ENCODE data around the gene MAP4K1.

DNA sequence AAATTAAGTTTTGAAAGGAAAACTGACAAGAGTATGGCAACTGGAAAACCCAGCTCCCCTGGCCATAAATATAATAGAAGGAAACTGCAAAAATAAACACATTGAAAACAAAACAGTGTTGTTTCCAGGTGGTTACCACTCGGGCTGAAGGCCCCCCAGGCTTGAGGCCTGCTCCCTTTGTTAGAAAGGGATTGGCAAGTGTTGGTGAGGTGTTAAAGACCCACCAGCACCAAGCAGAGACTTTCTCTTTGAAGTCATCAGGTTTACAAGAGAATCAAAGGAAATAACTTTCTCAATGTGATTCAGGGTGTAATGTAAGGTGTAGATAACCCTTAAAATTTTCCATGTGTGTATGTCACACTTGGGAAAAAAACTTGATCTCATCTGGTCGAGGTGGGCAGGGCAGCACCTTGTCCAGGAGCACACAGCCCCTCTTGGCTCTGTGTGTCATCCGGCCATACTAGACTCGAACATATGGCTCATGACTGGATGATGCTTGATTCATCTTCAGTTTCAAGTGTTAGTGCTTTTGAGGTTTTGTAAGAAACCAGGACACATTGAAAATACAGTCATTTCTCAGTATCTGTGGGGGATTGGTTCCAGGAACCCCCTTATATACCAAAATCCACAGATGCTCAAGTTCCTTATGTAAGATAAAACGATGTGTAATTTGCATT, 37.5 kb upstream of the MAP4K1 start:
- no peak for TF ChIP-seq CTCF (tag by site-specific recombination; IDR thresholded peaks at IDR 0.05)
- no peak for TF ChIP-seq ZNF423 (tag by site-specific recombination; IDR thresholded peaks at IDR 0.05)
- TF ChIP-seq GLIS1 (tag by site-specific recombination; IDR thresholded peaks at IDR 0.05) = no peak
- TF ChIP-seq, protein P1, sequence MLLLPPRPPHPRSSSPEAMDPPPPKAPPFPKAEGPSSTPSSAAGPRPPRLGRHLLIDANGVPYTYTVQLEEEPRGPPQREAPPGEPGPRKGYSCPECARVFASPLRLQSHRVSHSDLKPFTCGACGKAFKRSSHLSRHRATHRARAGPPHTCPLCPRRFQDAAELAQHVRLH (tag by site-specific recombination; IDR thresholded peaks at IDR 0.05) = no peak
- TF ChIP-seq, protein P2, sequence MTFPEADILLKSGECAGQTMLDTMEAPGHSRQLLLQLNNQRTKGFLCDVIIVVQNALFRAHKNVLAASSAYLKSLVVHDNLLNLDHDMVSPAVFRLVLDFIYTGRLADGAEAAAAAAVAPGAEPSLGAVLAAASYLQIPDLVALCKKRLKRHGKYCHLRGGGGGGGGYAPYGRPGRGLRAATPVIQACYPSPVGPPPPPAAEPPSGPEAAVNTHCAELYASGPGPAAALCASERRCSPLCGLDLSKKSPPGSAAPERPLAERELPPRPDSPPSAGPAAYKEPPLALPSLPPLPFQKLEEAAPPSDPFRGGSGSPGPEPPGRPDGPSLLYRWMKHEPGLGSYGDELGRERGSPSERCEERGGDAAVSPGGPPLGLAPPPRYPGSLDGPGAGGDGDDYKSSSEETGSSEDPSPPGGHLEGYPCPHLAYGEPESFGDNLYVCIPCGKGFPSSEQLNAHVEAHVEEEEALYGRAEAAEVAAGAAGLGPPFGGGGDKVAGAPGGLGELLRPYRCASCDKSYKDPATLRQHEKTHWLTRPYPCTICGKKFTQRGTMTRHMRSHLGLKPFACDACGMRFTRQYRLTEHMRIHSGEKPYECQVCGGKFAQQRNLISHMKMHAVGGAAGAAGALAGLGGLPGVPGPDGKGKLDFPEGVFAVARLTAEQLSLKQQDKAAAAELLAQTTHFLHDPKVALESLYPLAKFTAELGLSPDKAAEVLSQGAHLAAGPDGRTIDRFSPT (tag by site-specific recombination; IDR thresholded peaks at IDR 0.05) = peak; percentile 46; the same call in 1 of the 2 replicates
- no peak for TF ChIP-seq TCF7L2 (IDR thresholded peaks at IDR 0.05; ENCODE audit: borderline replicate concordance, low read depth, low read length)
- no peak for TF ChIP-seq REST (tag by site-specific recombination; IDR thresholded peaks at IDR 0.05)
- no peak for TF ChIP-seq ZNF624 (tag by site-specific recombination; IDR thresholded peaks at IDR 0.05)
- TF ChIP-seq YY1 (tag by site-specific recombination; IDR thresholded peaks at IDR 0.05) = no peak
- no peak for TF ChIP-seq ZBTB17 (tag by site-specific recombination; IDR thresholded peaks at IDR 0.05)
- no peak for TF ChIP-seq ZNF140 (tag by site-specific recombination; IDR thresholded peaks at IDR 0.05)
- TF ChIP-seq, protein P3, sequence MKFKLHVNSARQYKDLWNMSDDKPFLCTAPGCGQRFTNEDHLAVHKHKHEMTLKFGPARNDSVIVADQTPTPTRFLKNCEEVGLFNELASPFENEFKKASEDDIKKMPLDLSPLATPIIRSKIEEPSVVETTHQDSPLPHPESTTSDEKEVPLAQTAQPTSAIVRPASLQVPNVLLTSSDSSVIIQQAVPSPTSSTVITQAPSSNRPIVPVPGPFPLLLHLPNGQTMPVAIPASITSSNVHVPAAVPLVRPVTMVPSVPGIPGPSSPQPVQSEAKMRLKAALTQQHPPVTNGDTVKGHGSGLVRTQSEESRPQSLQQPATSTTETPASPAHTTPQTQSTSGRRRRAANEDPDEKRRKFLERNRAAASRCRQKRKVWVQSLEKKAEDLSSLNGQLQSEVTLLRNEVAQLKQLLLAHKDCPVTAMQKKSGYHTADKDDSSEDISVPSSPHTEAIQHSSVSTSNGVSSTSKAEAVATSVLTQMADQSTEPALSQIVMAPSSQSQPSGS (tag by site-specific recombination; IDR thresholded peaks at IDR 0.05; ENCODE audit: low read depth) = no peak
- TF ChIP-seq ZNF791 (tag by site-specific recombination; IDR thresholded peaks at IDR 0.05) = no peak
